Peyer's patch (tissue), 4 donors: ENCODE measurements around the gene C11orf91. TPM values are rescaled to one million over a fixed set of nuclear protein-coding genes. Genes with fewer than 3 reads are reported as not detected.

Experiments used
- DNase-seq, 3 donors: peaks; one replicate each; pipeline ENCODE4 v3.0.0-alpha.2; 2017 to 2019
- H3K27ac ChIP-seq, 4 donors: fragments of 200-600 bp; sonication (generic); one replicate each; pipeline ENCODE4 v1.5.1; 2016 to 2019
- H3K27me3 ChIP-seq, 2 donors: fragments of 200-600 bp; sonication (generic); one replicate each; pipeline ENCODE4 v1.5.1; 2019
- H3K36me3 ChIP-seq, 3 donors: fragments of 200-600 bp; sonication (generic); one replicate each; pipeline ENCODE4 v1.5.1; 2016 to 2019
- H3K4me1 ChIP-seq, 4 donors: fragments of 200-600 bp; sonication (generic); one replicate each; pipeline ENCODE4 v1.5.1; 2016 to 2019
- H3K4me3 ChIP-seq, 4 donors: fragments of 200-600 bp; sonication (generic); 1 replicate in 3 of 4; 2 replicates in 1 of 4; pipeline ENCODE4 v1.5.1; 2016 to 2019; ENCODE audit warnings: mild to moderate bottlenecking in 1 of 4
- H3K9me3 ChIP-seq, 4 donors: fragments of 200-600 bp; sonication (generic); one replicate each; pipeline ENCODE4 v1.5.1; 2016 to 2019; ENCODE audit warnings: mild to moderate bottlenecking in 1 of 4
- CTCF ChIP-seq, 6 experiments: fragments of 450-650 bp in 4 of 6; fragments of 200-600 bp in 2 of 6; sonication (generic) in 1 of 6; IDR thresholded peaks; one replicate each; pipeline ENCODE4 v1.5.1; 2017 to 2019; ENCODE audit warnings: antibody characterized with exemption in 6 of 6, mild to moderate bottlenecking in 3 of 6, moderate library complexity in 1 of 6
- POLR2A ChIP-seq, 2 donors: fragments of 450-650 bp; IDR thresholded peaks; one replicate each; pipeline ENCODE4 v1.5.1; 2017; ENCODE audit warnings: antibody characterized with exemption in 2 of 2, mild to moderate bottlenecking in 2 of 2, moderate library complexity in 2 of 2
- total RNA-seq, 4 donors: library from RNA; depleted of rRNA; stranded (reverse); fragments of >200 nt; gene quantifications; one replicate each; pipeline ENCODE4 v1.1.0, GENCODE V29; 2016

Gene C11orf91
- total RNA-seq, 4 donors from 2014 or later = not detected

- DNase-seq = no peak
- Histone ChIP-seq H3K27ac (peak overlapping the region in 1 of 4 donors; percentile 91), H3K9me3 (no peaks in the 10 kb centered on the region), H3K4me1 (peaks cover 6 to 28% (median 17%) of the 10 kb centered on the region in 4 donors), H3K4me3 (no peak overlapping the region), H3K27me3 (no peaks in the 10 kb centered on the region), H3K36me3 (no peaks in the 10 kb centered on the region)
- TF ChIP-seq CTCF (IDR thresholded peaks at IDR 0.05) (no peak), POLR2A (IDR thresholded peaks at IDR 0.05) (no peak)
Observed at GRCh38 chr11:33698921-33699320, 1.7 kb downstream of the C11orf91 start.

- Histone ChIP-seq H3K27me3 (no peaks in the 10 kb centered on the region), H3K4me3 (no peak overlapping the region), H3K27ac (no peak overlapping the region), H3K36me3 (no peaks in the 10 kb centered on the region), H3K9me3 (no peaks in the 10 kb centered on the region), H3K4me1 (peaks cover 6 to 28% (median 16%) of the 10 kb centered on the region in 4 donors)
- no peak for DNase-seq
- TF ChIP-seq POLR2A (IDR thresholded peaks at IDR 0.05) (no peak), CTCF (IDR thresholded peaks at IDR 0.05) (no peak)
Observed at GRCh38 chr11:33697997-33698396, 2.6 kb downstream of the C11orf91 start.

GRCh38 chr11:33696931-33697638, 3.5 kb downstream of the C11orf91 start:
- no peak for DNase-seq
- H3K36me3 ChIP-seq = no peaks in the 10 kb centered on the region
- TF ChIP-seq POLR2A (IDR thresholded peaks at IDR 0.05) (no peak), CTCF (IDR thresholded peaks at IDR 0.05) (no peak)
- H3K27ac ChIP-seq = no peak overlapping the region
- H3K4me3 ChIP-seq = no peak overlapping the region
- no peaks in the 10 kb centered on the region for H3K27me3 ChIP-seq
- H3K4me1 ChIP-seq = peaks cover 6 to 20% (median 10%) of the 10 kb centered on the region in 4 donors
- H3K9me3 ChIP-seq = no peaks in the 10 kb centered on the region

- no peaks in the 10 kb centered on the region for H3K27me3 ChIP-seq
- H3K27ac ChIP-seq = no peak overlapping the region
- DNase-seq = no peak
- no peaks in the 10 kb centered on the region for H3K36me3 ChIP-seq
- TF ChIP-seq CTCF (IDR thresholded peaks at IDR 0.05) (no peak), POLR2A (IDR thresholded peaks at IDR 0.05) (no peak)
- H3K9me3 ChIP-seq = no peaks in the 10 kb centered on the region
- H3K4me3 ChIP-seq = no peak overlapping the region
- H3K4me1 ChIP-seq = peaks cover 3 to 20% (median 5%) of the 10 kb centered on the region in 4 donors
Observed at GRCh38 chr11:33696411-33696810, 4.2 kb downstream of the C11orf91 start.

- TF ChIP-seq CTCF (IDR thresholded peaks at IDR 0.05) (no peak), POLR2A (IDR thresholded peaks at IDR 0.05) (no peak)
- Histone ChIP-seq H3K36me3 (no peaks in the 10 kb centered on the region), H3K4me3 (no peak overlapping the region), H3K9me3 (no peaks in the 10 kb centered on the region), H3K4me1 (peaks cover 2 to 25% (median 4%) of the 10 kb centered on the region in 4 donors), H3K27ac (peak overlapping the region in 1 of 4 donors; percentile 1), H3K27me3 (no peaks in the 10 kb centered on the region)
- DNase-seq = no peak
Observed at GRCh38 chr11:33695051-33695566, 5.5 kb downstream of the C11orf91 start.
